Epithelial cell of proximal tubule (primary cell): ENCODE results near the gene SURF2. TPM values are rescaled to one million over a fixed set of nuclear protein-coding genes. Genes with fewer than 3 reads are reported as not detected.

Experiments
- DNase-seq: peaks from one replicate; pipeline ENCODE4 v3.0.0-alpha.2; 2011; ENCODE audit warnings: low read depth
- H3K4me3 ChIP-seq: 2 replicates; pipeline ENCODE4 v1.5.1; 2011; ENCODE audit warnings: low read depth, mild to moderate bottlenecking, low read length
- total RNA-seq: library from RNA; depleted of rRNA; stranded (reverse); fragments of >200 nt; gene quantifications from 2 replicates; pipeline ENCODE4 v1.2.3, GENCODE V29; 2015
- TF ChIP-seq, protein P1 (sequence below): conservative IDR thresholded peaks from 2 replicates; pipeline ENCODE4 v1.5.1; 2012; ENCODE audit warnings: low read depth, mild to moderate bottlenecking, low read length

Gene SURF2
- total RNA-seq, 1 donor from 2014 or later, result 27.6 TPM

DNA sequence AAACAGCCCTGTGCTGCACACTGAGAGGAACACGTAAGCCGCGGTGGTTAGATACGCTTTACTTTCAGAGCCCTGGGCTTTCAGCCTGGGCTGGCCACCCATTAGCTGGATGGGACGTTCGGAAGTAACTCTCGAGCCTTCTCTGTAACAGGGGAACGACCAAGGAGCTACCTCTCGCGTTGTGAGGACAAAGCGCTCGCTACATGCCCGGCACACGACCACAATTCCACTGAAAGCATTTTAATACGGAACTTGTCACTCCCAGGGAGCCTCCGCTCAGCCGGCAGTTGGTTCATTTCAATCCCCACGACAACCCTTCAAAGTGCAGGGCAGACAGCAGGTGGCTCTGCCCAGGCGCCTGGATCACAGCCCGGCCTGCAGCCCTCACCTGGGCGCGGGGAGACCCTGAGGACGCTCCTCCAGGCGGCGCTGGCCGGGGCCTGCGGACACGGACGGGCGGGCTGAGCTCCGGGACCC, 431 bp upstream of the SURF2 start:
- DNase-seq, result no peak
- TF ChIP-seq, protein P1, sequence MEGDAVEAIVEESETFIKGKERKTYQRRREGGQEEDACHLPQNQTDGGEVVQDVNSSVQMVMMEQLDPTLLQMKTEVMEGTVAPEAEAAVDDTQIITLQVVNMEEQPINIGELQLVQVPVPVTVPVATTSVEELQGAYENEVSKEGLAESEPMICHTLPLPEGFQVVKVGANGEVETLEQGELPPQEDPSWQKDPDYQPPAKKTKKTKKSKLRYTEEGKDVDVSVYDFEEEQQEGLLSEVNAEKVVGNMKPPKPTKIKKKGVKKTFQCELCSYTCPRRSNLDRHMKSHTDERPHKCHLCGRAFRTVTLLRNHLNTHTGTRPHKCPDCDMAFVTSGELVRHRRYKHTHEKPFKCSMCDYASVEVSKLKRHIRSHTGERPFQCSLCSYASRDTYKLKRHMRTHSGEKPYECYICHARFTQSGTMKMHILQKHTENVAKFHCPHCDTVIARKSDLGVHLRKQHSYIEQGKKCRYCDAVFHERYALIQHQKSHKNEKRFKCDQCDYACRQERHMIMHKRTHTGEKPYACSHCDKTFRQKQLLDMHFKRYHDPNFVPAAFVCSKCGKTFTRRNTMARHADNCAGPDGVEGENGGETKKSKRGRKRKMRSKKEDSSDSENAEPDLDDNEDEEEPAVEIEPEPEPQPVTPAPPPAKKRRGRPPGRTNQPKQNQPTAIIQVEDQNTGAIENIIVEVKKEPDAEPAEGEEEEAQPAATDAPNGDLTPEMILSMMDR, result no peak
- peak overlapping the region; percentile 68 for H3K4me3 ChIP-seq

GRCh38 chr9:133357656-133358055, 1.3 kb downstream of the SURF2 start:
- H3K4me3 ChIP-seq, result peak overlapping the region; percentile 68
- no peak for DNase-seq
- TF ChIP-seq, protein P1, result no peak

GRCh38 chr9:133359399-133360175, 3.2 kb downstream of the SURF2 start:
- no peak for DNase-seq
- no peak overlapping the region for H3K4me3 ChIP-seq
- TF ChIP-seq, protein P1, result peak; percentile 54

- no peak for DNase-seq
- TF ChIP-seq, protein P1, result no peak
- H3K4me3 ChIP-seq, result no peak overlapping the region
These were observed 4.3 kb downstream of the SURF2 start for GRCh38 chr9:133360400-133361393.

- no peak for DNase-seq
- TF ChIP-seq, protein P1, result no peak
- H3K4me3 ChIP-seq, result no peak overlapping the region
These were observed 5.2 kb downstream of the SURF2 start for GRCh38 chr9:133361507-133362092.

GRCh38 chr9:133362359-133363044, 6.2 kb downstream of the SURF2 start:
- TF ChIP-seq, protein P1, result no peak
- DNase-seq, result no peak
- H3K4me3 ChIP-seq, result no peak overlapping the region
